Smooth muscle cell (in vitro differentiated cells): Measurements from ENCODE around the gene HMGN2. TPM values are rescaled to one million over a fixed set of nuclear protein-coding genes. Genes with fewer than 3 reads are reported as not detected.
A peak's percentile ranks its signal among the peaks of the same experiment; 100 is the strongest.

ENCODE experiments used
- DNase-seq: peaks from one replicate; lab custom pipeline; 2025; ENCODE audit not compliant: unreplicated experiment; lab: John Stamatoyannopoulos, UW
- H2AFZ ChIP-seq: fragments of 200-600 bp; sonication (generic); 2 replicates; pipeline ENCODE4 v1.6.0; 2016; ENCODE audit warnings: antibody characterized with exemption, low read depth, mild to moderate bottlenecking
- H3F3A ChIP-seq: fragments of 200-600 bp; sonication (generic); 2 replicates; pipeline ENCODE4 v1.6.0; 2017; ENCODE audit warnings: antibody characterized with exemption, low read depth
- H3K27ac ChIP-seq: fragments of 200-600 bp; sonication (generic); 2 replicates; pipeline ENCODE4 v1.5.1; 2016; ENCODE audit warnings: low read depth, mild to moderate bottlenecking
- H3K27me3 ChIP-seq: fragments of 200-600 bp; sonication (generic); 2 replicates; pipeline ENCODE4 v1.6.1; 2016; ENCODE audit warnings: low read depth, mild to moderate bottlenecking
- H3K36me3 ChIP-seq: fragments of 200-600 bp; sonication (generic); 2 replicates; pipeline ENCODE4 v1.5.1; 2016; ENCODE audit warnings: low read depth
- H3K4me1 ChIP-seq: fragments of 200-600 bp; sonication (generic); 2 replicates; pipeline ENCODE4 v1.5.1; 2016; ENCODE audit warnings: low read depth
- H3K4me2 ChIP-seq: fragments of 200-600 bp; sonication (generic); 2 replicates; pipeline ENCODE4 v1.6.0; 2016; ENCODE audit warnings: mild to moderate bottlenecking
- H3K4me3 ChIP-seq: fragments of 200-600 bp; sonication (generic); 2 replicates; pipeline ENCODE4 v1.5.1; 2016; ENCODE audit warnings: mild to moderate bottlenecking
- H3K79me2 ChIP-seq: fragments of 200-600 bp; sonication (generic); 2 replicates; pipeline ENCODE4 v1.6.0; 2016; ENCODE audit warnings: low read depth, mild to moderate bottlenecking
- H3K9ac ChIP-seq: fragments of 200-600 bp; sonication (generic); 2 replicates; pipeline ENCODE4 v1.6.0; 2016; ENCODE audit warnings: low read depth
- H3K9me3 ChIP-seq: fragments of 200-600 bp; sonication (generic); replicated peaks from 2 replicates; pipeline ENCODE4 v1.5.1; 2016; ENCODE audit warnings: low read depth
- H4K20me1 ChIP-seq: fragments of 200-600 bp; sonication (generic); 2 replicates; pipeline ENCODE4 v1.6.0; 2016; ENCODE audit warnings: low read depth
- CTCF ChIP-seq: fragments of 200-600 bp; sonication (generic); IDR thresholded peaks from 2 replicates; pipeline ENCODE4 v1.5.1; 2017; ENCODE audit warnings: borderline replicate concordance, mild to moderate bottlenecking, antibody characterized with exemption; ENCODE audit not compliant: insufficient read depth, poor library complexity, severe bottlenecking
- WGBS: methylation state at CpG from one replicate; pipeline ENCODE4 v1.1.7; 2016; ENCODE audit warnings: low lambda C conversion rate; 5-methylcytosine and 5-hydroxymethylcytosine counted together
- polyA plus RNA-seq: library from polyadenylated mRNA; unstranded; fragments of >200 nt; fragmentation: Nextera tagmentation; extraction: Ambion mirVana; gene quantifications from 2 replicates; pipeline ENCODE4 v1.2.1, GENCODE V29; 2016
- total RNA-seq: library from RNA; depleted of rRNA; stranded (reverse); fragments of >200 nt; gene quantifications from 2 replicates; pipeline ENCODE4 v1.2.3, GENCODE V29; 2014

HMGN2 gene
- total and polyA plus RNA-seq, 2 experiments from 2014 or later, result 170 to 448 TPM

- peak overlapping the region; percentile 74 for H3K27ac ChIP-seq
- H2AFZ ChIP-seq, result no peak overlapping the region
- H3K4me3 ChIP-seq, result peak overlapping the region; percentile 81
- no peaks in the 10 kb centered on the region for H3K9me3 ChIP-seq
- no peaks in the 10 kb centered on the region for H3K27me3 ChIP-seq
- peaks cover 1% of the 10 kb centered on the region for H4K20me1 ChIP-seq
- peak overlapping the region; percentile 89 for H3K4me2 ChIP-seq
- peaks cover 26% of the 10 kb centered on the region for H3K4me1 ChIP-seq
- no peak for TF ChIP-seq CTCF
- WGBS, result 84% methylated on average over 3 of the region's 3 CpGs
- DNase-seq, result no peak
- H3F3A ChIP-seq, result peaks cover 5% of the 10 kb centered on the region
- H3K9ac ChIP-seq, result peak overlapping the region; percentile 81
- peaks cover 25% of the 10 kb centered on the region for H3K79me2 ChIP-seq
- H3K36me3 ChIP-seq, result no peaks in the 10 kb centered on the region
These were observed 39.4 kb upstream of the HMGN2 start for GRCh38 chr1:26432793-26433192.

GRCh38 chr1:26434161-26434752, 38.0 kb upstream of the HMGN2 start:
- Histone ChIP-seq H3K27ac (no peak overlapping the region), H3K79me2 (peaks cover 25% of the 10 kb centered on the region), H3K4me2 (no peak overlapping the region), H3K9ac (no peak overlapping the region), H3K4me3 (no peak overlapping the region), H3K27me3 (no peaks in the 10 kb centered on the region), H4K20me1 (peaks cover 9% of the 10 kb centered on the region), H3K36me3 (peaks cover 6% of the 10 kb centered on the region), H3F3A (peaks cover 5% of the 10 kb centered on the region), H2AFZ (no peak overlapping the region), H3K9me3 (no peaks in the 10 kb centered on the region), H3K4me1 (peaks cover 26% of the 10 kb centered on the region)
- no peak for DNase-seq
- TF ChIP-seq CTCF, result no peak

- WGBS, result 100% methylated on average over 6 of the region's 6 CpGs
- TF ChIP-seq CTCF, result no peak
- Histone ChIP-seq H4K20me1 (peaks cover 27% of the 10 kb centered on the region), H3K36me3 (peaks cover 19% of the 10 kb centered on the region), H2AFZ (no peak overlapping the region), H3F3A (no peaks in the 10 kb centered on the region), H3K79me2 (peaks cover 19% of the 10 kb centered on the region), H3K4me1 (peaks cover 3% of the 10 kb centered on the region), H3K9me3 (no peaks in the 10 kb centered on the region), H3K4me3 (no peak overlapping the region), H3K4me2 (no peak overlapping the region), H3K9ac (no peak overlapping the region), H3K27me3 (no peaks in the 10 kb centered on the region), H3K27ac (no peak overlapping the region)
- no peak for DNase-seq
These were observed 34.2 kb upstream of the HMGN2 start for GRCh38 chr1:26438041-26438440.

- no peak for DNase-seq
- peaks cover 9% of the 10 kb centered on the region for H3K79me2 ChIP-seq
- H4K20me1 ChIP-seq, result peaks cover 27% of the 10 kb centered on the region
- H3K36me3 ChIP-seq, result peaks cover 27% of the 10 kb centered on the region
- no peak for TF ChIP-seq CTCF
- no peak overlapping the region for H3K4me3 ChIP-seq
- no peak overlapping the region for H3K4me2 ChIP-seq
- H3K4me1 ChIP-seq, result no peaks in the 10 kb centered on the region
- no peaks in the 10 kb centered on the region for H3F3A ChIP-seq
- no peak overlapping the region for H3K27ac ChIP-seq
- no peak overlapping the region for H3K9ac ChIP-seq
- H2AFZ ChIP-seq, result no peak overlapping the region
- 94% methylated on average over 2 of the region's 2 CpGs for WGBS
- no peaks in the 10 kb centered on the region for H3K9me3 ChIP-seq
- H3K27me3 ChIP-seq, result no peaks in the 10 kb centered on the region
These were observed 32.0 kb upstream of the HMGN2 start for GRCh38 chr1:26440259-26440658.
